Measurements from ENCODE around the gene ARL8A. TPM values are rescaled to one million over a fixed set of nuclear protein-coding genes. Genes with fewer than 3 reads are reported as not detected.

Gene ARL8A
- total and polyA plus RNA-seq, 2 experiments from 2014 or later: 30.3 to 32.7 TPM

DNA sequence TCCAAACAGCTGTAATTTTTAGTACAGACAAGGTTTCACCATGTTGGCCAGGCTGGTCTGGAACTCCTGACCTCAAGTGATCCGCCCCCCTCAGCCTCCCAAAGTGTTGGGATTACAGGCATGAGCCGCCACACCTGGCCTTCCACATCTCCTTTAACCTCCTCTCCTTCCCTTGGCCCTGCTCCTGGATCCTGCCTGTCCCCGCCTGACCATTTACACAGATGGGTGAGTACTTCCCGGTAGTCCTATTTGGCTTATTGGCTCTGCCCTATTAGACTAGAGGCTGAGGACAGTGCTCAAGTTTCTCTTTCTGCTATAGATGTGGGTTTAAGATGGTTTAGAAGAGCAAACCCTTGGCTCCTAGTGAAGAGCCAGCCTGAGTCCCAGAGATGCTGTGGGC, 8.7 kb upstream of the ARL8A start:
- no peak for ATAC-seq
- no peak overlapping the region for H3K27ac Mint-ChIP-seq
- no peaks in the 10 kb centered on the region for H3K36me3 Mint-ChIP-seq (ENCODE audit: low read depth)

More for the DNA sequence above, 8.7 kb upstream of the ARL8A start:
- Histone ChIP-seq H3K79me2 (replicated peaks; ENCODE audit: insufficient read depth) (no peaks in the 10 kb centered on the region), H4K20me1 (replicated peaks; ENCODE audit: insufficient read depth) (no peaks in the 10 kb centered on the region), H3K36me3 (ENCODE audit: insufficient read depth) (no peaks in the 10 kb centered on the region), H3F3A (replicated peaks; ENCODE audit: low read depth) (0 out of 2 replicates have a peak, but pooled peaks cover 3% of the 10 kb centered on the region), H2AFZ (no peak overlapping the region), H3K4me3 (no peak overlapping the region), H3K4me1 (ENCODE audit: insufficient read depth) (no peaks in the 10 kb centered on the region), H3K4me2 (no peak overlapping the region), H3K27me3 (ENCODE audit: insufficient read depth) (no peaks in the 10 kb centered on the region), H3K9me2 (ENCODE audit: insufficient read depth) (no peaks in the 10 kb centered on the region), H3K27ac (ENCODE audit: low read depth) (no peak overlapping the region)
- Mint-ChIP-seq H3K27me3 (ENCODE audit: insufficient read depth, low read depth, poor library complexity) (peaks cover 5% of the 10 kb centered on the region), H3K9me3 (no peaks in the 10 kb centered on the region; the same call in 2 of the 3 replicates), H3K4me1 (peaks cover 13% of the 10 kb centered on the region), H3K4me3 (no peak overlapping the region)
- DNase-seq (ENCODE audit: low spot score): no peak
- TF ChIP-seq POLR2AphosphoS5 (IDR thresholded peaks at IDR 0.05; ENCODE audit: low read depth) (no peak), CREB1 (CRISPR knock-in tag; IDR thresholded peaks at IDR 0.05; ENCODE audit: low read depth) (no peak), STAT1 (IDR thresholded peaks at IDR 0.05; ENCODE audit: unreplicated experiment) (no peak), JUNB (IDR thresholded peaks at IDR 0.05; ENCODE audit: unreplicated experiment) (no peak), EZH2phosphoT487 (IDR thresholded peaks at IDR 0.05; ENCODE audit: unreplicated experiment) (no peak), ZNF331 (CRISPR knock-in tag; IDR thresholded peaks at IDR 0.05; ENCODE audit: low read depth) (no peak), NANOG (IDR thresholded peaks at IDR 0.05; ENCODE audit: borderline replicate concordance) (no peak), ZNF114 (CRISPR knock-in tag; IDR thresholded peaks at IDR 0.05) (no peak), EZH2 (IDR thresholded peaks at IDR 0.05; ENCODE audit: low read depth, unreplicated experiment) (no peak)
- TF ChIP-seq, protein P1, sequence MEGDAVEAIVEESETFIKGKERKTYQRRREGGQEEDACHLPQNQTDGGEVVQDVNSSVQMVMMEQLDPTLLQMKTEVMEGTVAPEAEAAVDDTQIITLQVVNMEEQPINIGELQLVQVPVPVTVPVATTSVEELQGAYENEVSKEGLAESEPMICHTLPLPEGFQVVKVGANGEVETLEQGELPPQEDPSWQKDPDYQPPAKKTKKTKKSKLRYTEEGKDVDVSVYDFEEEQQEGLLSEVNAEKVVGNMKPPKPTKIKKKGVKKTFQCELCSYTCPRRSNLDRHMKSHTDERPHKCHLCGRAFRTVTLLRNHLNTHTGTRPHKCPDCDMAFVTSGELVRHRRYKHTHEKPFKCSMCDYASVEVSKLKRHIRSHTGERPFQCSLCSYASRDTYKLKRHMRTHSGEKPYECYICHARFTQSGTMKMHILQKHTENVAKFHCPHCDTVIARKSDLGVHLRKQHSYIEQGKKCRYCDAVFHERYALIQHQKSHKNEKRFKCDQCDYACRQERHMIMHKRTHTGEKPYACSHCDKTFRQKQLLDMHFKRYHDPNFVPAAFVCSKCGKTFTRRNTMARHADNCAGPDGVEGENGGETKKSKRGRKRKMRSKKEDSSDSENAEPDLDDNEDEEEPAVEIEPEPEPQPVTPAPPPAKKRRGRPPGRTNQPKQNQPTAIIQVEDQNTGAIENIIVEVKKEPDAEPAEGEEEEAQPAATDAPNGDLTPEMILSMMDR (conservative IDR thresholded peaks at IDR 0.05; ENCODE audit: low read depth in 2 of 2): no peak
- TF ChIP-seq, protein P2, sequence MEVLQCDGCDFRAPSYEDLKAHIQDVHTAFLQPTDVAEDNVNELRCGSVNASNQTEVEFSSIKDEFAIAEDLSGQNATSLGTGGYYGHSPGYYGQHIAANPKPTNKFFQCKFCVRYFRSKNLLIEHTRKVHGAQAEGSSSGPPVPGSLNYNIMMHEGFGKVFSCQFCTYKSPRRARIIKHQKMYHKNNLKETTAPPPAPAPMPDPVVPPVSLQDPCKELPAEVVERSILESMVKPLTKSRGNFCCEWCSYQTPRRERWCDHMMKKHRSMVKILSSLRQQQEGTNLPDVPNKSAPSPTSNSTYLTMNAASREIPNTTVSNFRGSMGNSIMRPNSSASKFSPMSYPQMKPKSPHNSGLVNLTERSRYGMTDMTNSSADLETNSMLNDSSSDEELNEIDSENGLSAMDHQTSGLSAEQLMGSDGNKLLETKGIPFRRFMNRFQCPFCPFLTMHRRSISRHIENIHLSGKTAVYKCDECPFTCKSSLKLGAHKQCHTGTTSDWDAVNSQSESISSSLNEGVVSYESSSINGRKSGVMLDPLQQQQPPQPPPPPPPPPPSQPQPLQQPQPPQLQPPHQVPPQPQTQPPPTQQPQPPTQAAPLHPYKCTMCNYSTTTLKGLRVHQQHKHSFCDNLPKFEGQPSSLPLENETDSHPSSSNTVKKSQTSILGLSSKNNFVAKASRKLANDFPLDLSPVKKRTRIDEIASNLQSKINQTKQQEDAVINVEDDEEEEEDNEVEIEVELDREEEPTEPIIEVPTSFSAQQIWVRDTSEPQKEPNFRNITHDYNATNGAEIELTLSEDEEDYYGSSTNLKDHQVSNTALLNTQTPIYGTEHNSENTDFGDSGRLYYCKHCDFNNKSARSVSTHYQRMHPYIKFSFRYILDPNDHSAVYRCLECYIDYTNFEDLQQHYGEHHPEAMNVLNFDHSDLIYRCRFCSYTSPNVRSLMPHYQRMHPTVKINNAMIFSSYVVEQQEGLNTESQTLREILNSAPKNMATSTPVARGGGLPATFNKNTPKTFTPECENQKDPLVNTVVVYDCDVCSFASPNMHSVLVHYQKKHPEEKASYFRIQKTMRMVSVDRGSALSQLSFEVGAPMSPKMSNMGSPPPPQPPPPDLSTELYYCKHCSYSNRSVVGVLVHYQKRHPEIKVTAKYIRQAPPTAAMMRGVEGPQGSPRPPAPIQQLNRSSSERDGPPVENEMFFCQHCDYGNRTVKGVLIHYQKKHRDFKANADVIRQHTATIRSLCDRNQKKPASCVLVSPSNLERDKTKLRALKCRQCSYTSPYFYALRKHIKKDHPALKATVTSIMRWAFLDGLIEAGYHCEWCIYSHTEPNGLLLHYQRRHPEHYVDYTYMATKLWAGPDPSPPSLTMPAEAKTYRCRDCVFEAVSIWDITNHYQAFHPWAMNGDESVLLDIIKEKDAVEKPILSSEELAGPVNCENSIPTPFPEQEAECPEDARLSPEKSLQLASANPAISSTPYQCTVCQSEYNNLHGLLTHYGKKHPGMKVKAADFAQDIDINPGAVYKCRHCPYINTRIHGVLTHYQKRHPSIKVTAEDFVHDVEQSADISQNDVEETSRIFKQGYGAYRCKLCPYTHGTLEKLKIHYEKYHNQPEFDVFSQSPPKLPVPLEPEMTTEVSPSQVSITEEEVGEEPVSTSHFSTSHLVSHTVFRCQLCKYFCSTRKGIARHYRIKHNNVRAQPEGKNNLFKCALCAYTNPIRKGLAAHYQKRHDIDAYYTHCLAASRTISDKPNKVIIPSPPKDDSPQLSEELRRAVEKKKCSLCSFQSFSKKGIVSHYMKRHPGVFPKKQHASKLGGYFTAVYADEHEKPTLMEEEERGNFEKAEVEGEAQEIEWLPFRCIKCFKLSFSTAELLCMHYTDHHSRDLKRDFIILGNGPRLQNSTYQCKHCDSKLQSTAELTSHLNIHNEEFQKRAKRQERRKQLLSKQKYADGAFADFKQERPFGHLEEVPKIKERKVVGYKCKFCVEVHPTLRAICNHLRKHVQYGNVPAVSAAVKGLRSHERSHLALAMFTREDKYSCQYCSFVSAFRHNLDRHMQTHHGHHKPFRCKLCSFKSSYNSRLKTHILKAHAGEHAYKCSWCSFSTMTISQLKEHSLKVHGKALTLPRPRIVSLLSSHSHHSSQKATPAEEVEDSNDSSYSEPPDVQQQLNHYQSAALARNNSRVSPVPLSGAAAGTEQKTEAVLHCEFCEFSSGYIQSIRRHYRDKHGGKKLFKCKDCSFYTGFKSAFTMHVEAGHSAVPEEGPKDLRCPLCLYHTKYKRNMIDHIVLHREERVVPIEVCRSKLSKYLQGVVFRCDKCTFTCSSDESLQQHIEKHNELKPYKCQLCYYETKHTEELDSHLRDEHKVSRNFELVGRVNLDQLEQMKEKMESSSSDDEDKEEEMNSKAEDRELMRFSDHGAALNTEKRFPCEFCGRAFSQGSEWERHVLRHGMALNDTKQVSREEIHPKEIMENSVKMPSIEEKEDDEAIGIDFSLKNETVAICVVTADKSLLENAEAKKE (CRISPR knock-in tag; IDR thresholded peaks at IDR 0.05): no peak
- TF ChIP-seq, protein P3, sequence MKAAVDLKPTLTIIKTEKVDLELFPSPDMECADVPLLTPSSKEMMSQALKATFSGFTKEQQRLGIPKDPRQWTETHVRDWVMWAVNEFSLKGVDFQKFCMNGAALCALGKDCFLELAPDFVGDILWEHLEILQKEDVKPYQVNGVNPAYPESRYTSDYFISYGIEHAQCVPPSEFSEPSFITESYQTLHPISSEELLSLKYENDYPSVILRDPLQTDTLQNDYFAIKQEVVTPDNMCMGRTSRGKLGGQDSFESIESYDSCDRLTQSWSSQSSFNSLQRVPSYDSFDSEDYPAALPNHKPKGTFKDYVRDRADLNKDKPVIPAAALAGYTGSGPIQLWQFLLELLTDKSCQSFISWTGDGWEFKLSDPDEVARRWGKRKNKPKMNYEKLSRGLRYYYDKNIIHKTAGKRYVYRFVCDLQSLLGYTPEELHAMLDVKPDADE (IDR thresholded peaks at IDR 0.05): no peak
- TF ChIP-seq, protein P4, sequence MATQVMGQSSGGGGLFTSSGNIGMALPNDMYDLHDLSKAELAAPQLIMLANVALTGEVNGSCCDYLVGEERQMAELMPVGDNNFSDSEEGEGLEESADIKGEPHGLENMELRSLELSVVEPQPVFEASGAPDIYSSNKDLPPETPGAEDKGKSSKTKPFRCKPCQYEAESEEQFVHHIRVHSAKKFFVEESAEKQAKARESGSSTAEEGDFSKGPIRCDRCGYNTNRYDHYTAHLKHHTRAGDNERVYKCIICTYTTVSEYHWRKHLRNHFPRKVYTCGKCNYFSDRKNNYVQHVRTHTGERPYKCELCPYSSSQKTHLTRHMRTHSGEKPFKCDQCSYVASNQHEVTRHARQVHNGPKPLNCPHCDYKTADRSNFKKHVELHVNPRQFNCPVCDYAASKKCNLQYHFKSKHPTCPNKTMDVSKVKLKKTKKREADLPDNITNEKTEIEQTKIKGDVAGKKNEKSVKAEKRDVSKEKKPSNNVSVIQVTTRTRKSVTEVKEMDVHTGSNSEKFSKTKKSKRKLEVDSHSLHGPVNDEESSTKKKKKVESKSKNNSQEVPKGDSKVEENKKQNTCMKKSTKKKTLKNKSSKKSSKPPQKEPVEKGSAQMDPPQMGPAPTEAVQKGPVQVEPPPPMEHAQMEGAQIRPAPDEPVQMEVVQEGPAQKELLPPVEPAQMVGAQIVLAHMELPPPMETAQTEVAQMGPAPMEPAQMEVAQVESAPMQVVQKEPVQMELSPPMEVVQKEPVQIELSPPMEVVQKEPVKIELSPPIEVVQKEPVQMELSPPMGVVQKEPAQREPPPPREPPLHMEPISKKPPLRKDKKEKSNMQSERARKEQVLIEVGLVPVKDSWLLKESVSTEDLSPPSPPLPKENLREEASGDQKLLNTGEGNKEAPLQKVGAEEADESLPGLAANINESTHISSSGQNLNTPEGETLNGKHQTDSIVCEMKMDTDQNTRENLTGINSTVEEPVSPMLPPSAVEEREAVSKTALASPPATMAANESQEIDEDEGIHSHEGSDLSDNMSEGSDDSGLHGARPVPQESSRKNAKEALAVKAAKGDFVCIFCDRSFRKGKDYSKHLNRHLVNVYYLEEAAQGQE (IDR thresholded peaks at IDR 0.05; ENCODE audit: unreplicated experiment): no peak
